ENCODE measurements around the gene NSUN6. TPM values are rescaled to one million over a fixed set of nuclear protein-coding genes. Genes with fewer than 3 reads are reported as not detected.
"Not testable (repeated sequence)": the region's sequence is repeated elsewhere in the genome, so short reads cannot be mapped to it uniquely, and the experiment has no call there.

The NSUN6 gene
- total RNA-seq, 1 experiment from 2014 or later, result 29.0 TPM

DNA sequence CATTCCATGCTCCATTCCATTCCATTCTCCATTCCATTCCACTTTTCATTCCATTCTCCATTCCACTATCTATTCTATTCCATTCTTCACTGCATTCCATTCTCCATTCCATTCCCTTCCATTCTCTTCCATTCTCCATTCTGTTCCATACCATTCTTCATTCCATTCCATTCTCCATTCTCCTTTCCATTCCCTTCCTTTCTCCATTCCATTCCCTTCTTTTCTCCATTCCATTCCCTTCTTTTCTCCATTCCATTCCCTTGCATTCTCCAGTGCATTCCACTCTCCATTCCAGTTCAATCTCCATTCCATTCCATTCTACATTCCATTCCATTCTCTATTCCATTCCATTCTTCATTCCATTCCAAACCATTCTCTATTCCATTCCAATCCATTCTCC, 80.3 kb downstream of the NSUN6 start:
- Histone ChIP-seq H3K4me2 (ENCODE audit: low read depth, low read length, poor library complexity, severe bottlenecking) (no peak overlapping the region), H3K9me2 (replicated peaks; ENCODE audit: insufficient read depth, low read length) (no peaks in the 10 kb centered on the region), H2AFZ (ENCODE audit: low read length) (no peak overlapping the region), H3K27ac (ENCODE audit: low read length) (no peak overlapping the region), H3K4me1 (ENCODE audit: low read length) (no peaks in the 10 kb centered on the region), H3K79me2 (ENCODE audit: low read length) (no peaks in the 10 kb centered on the region), H3K9ac (ENCODE audit: low read length) (no peak overlapping the region), H3K27me3 (ENCODE audit: low read length) (no peaks in the 10 kb centered on the region), H4K20me1 (ENCODE audit: insufficient read depth, low read depth, low read length) (no peaks in the 10 kb centered on the region), H3K9me3 (ENCODE audit: low read length) (peaks cover 73% of the 10 kb centered on the region), H3K4me3 (ENCODE audit: low read length) (no peak overlapping the region), H3K36me3 (ENCODE audit: insufficient read depth, low read length) (0 out of 2 replicates have a peak, but pooled peaks cover 4% of the 10 kb centered on the region)
- no peak for DNase-seq

DNA sequence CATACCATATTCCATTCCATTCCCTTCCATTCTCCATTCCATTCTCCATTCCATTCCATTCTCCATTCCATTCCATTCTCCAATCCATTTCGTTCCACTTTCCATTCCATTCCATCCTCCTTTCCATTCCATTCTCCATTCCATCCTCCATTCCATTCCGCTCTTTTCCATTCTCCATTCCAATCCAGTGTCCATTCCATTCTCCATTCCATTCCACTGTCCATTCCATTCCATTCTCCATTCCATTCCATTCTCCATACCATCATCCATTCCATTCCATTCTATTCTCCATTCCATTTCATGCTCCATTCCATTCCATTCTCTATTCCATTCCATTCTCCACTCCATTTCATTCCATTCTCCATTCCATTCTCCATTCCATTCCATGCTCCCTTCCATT, 81.0 kb downstream of the NSUN6 start:
- not testable (repeated sequence) for H3K79me2 ChIP-seq (ENCODE audit: low read length); H4K20me1 ChIP-seq (ENCODE audit: insufficient read depth, low read depth, low read length); H3K27me3 ChIP-seq (ENCODE audit: low read length); H3K9ac ChIP-seq (ENCODE audit: low read length); H3K36me3 ChIP-seq (ENCODE audit: insufficient read depth, low read length); H3K4me3 ChIP-seq (ENCODE audit: low read length); H3K4me2 ChIP-seq (ENCODE audit: low read depth, low read length, poor library complexity, severe bottlenecking); H3K9me2 ChIP-seq (replicated peaks; ENCODE audit: insufficient read depth, low read length); DNase-seq; H2AFZ ChIP-seq (ENCODE audit: low read length); H3K27ac ChIP-seq (ENCODE audit: low read length); H3K4me1 ChIP-seq (ENCODE audit: low read length)
- peaks cover 79% of the 10 kb centered on the region for H3K9me3 ChIP-seq (ENCODE audit: low read length)

DNA sequence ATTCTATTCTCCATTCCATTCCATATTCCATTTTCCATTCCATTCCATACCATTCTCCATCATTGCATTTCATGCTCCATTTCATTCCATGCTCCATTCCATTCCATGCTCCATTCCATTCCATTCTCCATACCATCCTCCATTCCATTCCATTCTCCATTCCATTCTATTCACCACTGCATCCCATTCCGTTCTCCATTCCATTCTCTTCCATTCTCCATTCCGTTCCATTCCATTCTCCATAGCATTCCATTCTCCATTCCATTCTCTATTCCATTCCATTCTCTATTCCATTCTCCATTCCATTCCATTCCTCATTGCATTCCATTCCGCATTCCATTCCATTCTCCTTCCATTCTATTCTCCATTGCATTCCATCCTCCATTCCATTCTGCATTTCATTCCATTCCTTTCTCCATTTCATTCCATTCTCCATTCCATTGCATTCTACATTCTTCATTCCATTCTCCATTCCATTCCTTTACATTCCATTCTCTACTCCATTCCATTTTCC, 84.0 kb downstream of the NSUN6 start:
- H2AFZ ChIP-seq (ENCODE audit: low read length), result no peak overlapping the region
- no peaks in the 10 kb centered on the region for H3K4me1 ChIP-seq (ENCODE audit: low read length)
- no peak overlapping the region for H3K9ac ChIP-seq (ENCODE audit: low read length)
- H3K9me2 ChIP-seq (replicated peaks; ENCODE audit: insufficient read depth, low read length), result no peaks in the 10 kb centered on the region
- H3K4me3 ChIP-seq (ENCODE audit: low read length), result no peak overlapping the region
- peaks cover 88% of the 10 kb centered on the region for H3K9me3 ChIP-seq (ENCODE audit: low read length)
- H3K27me3 ChIP-seq (ENCODE audit: low read length), result no peaks in the 10 kb centered on the region
- no peaks in the 10 kb centered on the region for H4K20me1 ChIP-seq (ENCODE audit: insufficient read depth, low read depth, low read length)
- H3K79me2 ChIP-seq (ENCODE audit: low read length), result no peaks in the 10 kb centered on the region
- H3K4me2 ChIP-seq (ENCODE audit: low read depth, low read length, poor library complexity, severe bottlenecking), result no peak overlapping the region
- DNase-seq, result no peak
- H3K27ac ChIP-seq (ENCODE audit: low read length), result no peak overlapping the region
- H3K36me3 ChIP-seq (ENCODE audit: insufficient read depth, low read length), result no peaks in the 10 kb centered on the region

DNA sequence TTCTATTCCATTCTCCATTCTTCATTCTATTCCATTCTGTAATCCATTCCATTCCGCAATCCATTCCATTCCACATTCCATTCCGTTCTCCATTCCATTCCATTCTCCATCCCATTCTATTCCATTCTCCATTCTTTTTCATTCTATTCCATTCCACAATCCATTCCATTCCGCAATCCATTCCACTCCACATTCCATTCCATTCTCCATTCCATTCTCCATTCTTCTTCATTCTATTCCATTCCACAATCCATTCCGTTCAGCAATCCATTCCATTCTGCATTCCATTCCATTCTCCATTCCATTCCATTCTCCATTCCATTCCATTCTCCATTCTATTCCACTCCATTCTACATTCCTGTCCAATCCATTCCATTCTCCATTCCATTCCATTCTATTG, 85.2 kb downstream of the NSUN6 start:
- H3K27me3 ChIP-seq (ENCODE audit: low read length), result no peaks in the 10 kb centered on the region
- DNase-seq, result no peak
- H3K79me2 ChIP-seq (ENCODE audit: low read length), result no peaks in the 10 kb centered on the region
- H4K20me1 ChIP-seq (ENCODE audit: insufficient read depth, low read depth, low read length), result no peaks in the 10 kb centered on the region
- H3K36me3 ChIP-seq (ENCODE audit: insufficient read depth, low read length), result no peaks in the 10 kb centered on the region
- no peak overlapping the region for H3K9ac ChIP-seq (ENCODE audit: low read length)
- no peak overlapping the region for H3K27ac ChIP-seq (ENCODE audit: low read length)
- H3K9me3 ChIP-seq (ENCODE audit: low read length), result peaks cover 82% of the 10 kb centered on the region
- no peaks in the 10 kb centered on the region for H3K4me1 ChIP-seq (ENCODE audit: low read length)
- no peaks in the 10 kb centered on the region for H3K9me2 ChIP-seq (replicated peaks; ENCODE audit: insufficient read depth, low read length)
- no peak overlapping the region for H3K4me2 ChIP-seq (ENCODE audit: low read depth, low read length, poor library complexity, severe bottlenecking)
- no peak overlapping the region for H2AFZ ChIP-seq (ENCODE audit: low read length)
- no peak overlapping the region for H3K4me3 ChIP-seq (ENCODE audit: low read length)

DNA sequence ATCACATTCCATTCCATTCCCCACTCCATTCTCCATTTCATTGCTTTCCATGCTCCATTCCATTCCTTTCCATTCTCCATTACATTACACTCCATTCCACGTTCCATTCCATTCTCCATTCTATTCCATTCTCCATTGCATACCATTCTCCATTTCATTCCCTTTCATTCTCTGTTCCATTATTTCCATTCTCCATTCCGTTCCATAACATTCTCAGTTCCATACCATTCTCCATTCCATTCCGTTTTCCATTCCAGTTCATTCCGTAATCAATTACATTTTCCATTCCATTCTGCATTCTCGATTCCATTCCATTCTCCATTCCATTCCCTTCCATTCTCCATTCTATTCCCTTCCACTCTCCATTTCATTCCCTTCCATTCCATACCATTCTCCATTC, 86.4 kb downstream of the NSUN6 start:
- no peaks in the 10 kb centered on the region for H3K79me2 ChIP-seq (ENCODE audit: low read length)
- no peaks in the 10 kb centered on the region for H3K27me3 ChIP-seq (ENCODE audit: low read length)
- no peaks in the 10 kb centered on the region for H4K20me1 ChIP-seq (ENCODE audit: insufficient read depth, low read depth, low read length)
- no peak overlapping the region for H3K4me3 ChIP-seq (ENCODE audit: low read length)
- no peaks in the 10 kb centered on the region for H3K4me1 ChIP-seq (ENCODE audit: low read length)
- H3K36me3 ChIP-seq (ENCODE audit: insufficient read depth, low read length), result no peaks in the 10 kb centered on the region
- H3K27ac ChIP-seq (ENCODE audit: low read length), result no peak overlapping the region
- H3K9me3 ChIP-seq (ENCODE audit: low read length), result peaks cover 73% of the 10 kb centered on the region
- DNase-seq, result no peak
- H3K9me2 ChIP-seq (replicated peaks; ENCODE audit: insufficient read depth, low read length), result no peaks in the 10 kb centered on the region
- no peak overlapping the region for H3K4me2 ChIP-seq (ENCODE audit: low read depth, low read length, poor library complexity, severe bottlenecking)
- H3K9ac ChIP-seq (ENCODE audit: low read length), result no peak overlapping the region
- H2AFZ ChIP-seq (ENCODE audit: low read length), result no peak overlapping the region

DNA sequence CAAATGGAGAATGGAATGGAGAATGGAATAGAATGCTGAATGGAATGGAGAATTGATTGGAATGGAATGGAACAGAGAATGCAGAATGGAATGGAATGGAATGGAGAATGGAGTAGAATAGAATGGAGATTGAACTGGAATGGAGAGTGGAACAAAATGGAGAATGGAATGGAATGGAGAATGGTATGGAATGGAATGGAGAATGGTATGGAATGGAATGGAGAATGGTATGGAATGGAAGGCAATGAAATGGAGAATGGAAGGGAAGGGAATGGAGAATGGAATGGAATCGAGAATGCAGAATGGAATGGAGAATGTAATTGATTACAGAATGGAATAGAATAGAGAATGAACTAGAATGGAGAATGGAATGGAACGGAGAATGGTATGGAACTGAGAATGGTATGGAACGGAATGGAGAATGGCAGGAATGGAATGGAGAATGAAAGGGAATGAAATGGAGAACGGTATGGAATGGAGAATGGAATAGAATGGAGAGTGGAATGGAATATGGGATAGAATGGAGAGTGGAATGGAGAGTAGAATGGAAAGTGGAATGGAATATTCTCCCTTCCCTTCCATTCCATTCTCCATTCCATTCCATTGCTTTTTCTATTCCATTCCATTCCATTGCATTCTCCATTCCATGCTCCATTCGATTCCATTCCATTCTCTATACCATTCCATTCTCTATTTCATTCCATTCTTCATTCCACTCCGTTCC, 88.2 kb downstream of the NSUN6 start:
- no peak overlapping the region for H2AFZ ChIP-seq (ENCODE audit: low read length)
- H3K9me2 ChIP-seq (replicated peaks; ENCODE audit: insufficient read depth, low read length), result no peaks in the 10 kb centered on the region
- no peaks in the 10 kb centered on the region for H3K36me3 ChIP-seq (ENCODE audit: insufficient read depth, low read length)
- H3K4me2 ChIP-seq (ENCODE audit: low read depth, low read length, poor library complexity, severe bottlenecking), result no peak overlapping the region
- H3K27me3 ChIP-seq (ENCODE audit: low read length), result no peaks in the 10 kb centered on the region
- peaks cover 71% of the 10 kb centered on the region for H3K9me3 ChIP-seq (ENCODE audit: low read length)
- H3K27ac ChIP-seq (ENCODE audit: low read length), result no peak overlapping the region
- H3K79me2 ChIP-seq (ENCODE audit: low read length), result no peaks in the 10 kb centered on the region
- DNase-seq, result peak; percentile 10
- no peak overlapping the region for H3K9ac ChIP-seq (ENCODE audit: low read length)
- H3K4me1 ChIP-seq (ENCODE audit: low read length), result no peaks in the 10 kb centered on the region
- H4K20me1 ChIP-seq (ENCODE audit: insufficient read depth, low read depth, low read length), result no peaks in the 10 kb centered on the region
- H3K4me3 ChIP-seq (ENCODE audit: low read length), result no peak overlapping the region

DNA sequence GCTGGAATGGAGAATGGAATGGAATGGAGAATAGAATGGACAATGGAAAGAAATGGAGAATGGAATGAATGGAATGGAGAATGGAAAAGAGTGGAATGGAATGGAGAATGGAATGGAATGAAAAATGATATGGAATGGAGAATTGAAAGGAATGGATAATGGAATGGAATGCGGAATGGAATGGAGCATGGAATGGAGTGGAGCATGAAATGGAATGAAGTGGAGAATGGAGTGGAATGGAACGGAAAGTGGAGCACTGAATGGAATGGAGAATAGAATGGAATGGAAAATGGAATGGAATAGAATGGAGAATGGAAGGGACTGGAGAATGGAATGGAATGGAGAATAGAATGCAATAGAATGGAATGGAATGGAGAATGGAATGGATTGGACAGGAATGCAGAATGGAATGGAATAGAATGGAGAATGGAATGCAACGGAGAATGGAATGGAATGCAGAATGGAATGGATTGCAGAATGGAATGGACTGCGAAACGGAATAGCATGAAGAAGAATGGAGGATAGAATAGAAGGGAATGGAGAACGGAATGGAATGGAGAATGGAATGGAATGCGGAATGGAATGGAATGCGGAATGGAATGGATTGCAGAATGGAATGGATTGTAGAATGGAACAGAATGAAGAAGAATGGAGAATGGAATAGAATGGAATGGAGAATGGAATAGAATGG, 89.4 kb downstream of the NSUN6 start:
- no peaks in the 10 kb centered on the region for H4K20me1 ChIP-seq (ENCODE audit: insufficient read depth, low read depth, low read length)
- no peak overlapping the region for H3K27ac ChIP-seq (ENCODE audit: low read length)
- H3K9me2 ChIP-seq (replicated peaks; ENCODE audit: insufficient read depth, low read length), result no peaks in the 10 kb centered on the region
- no peak overlapping the region for H3K4me2 ChIP-seq (ENCODE audit: low read depth, low read length, poor library complexity, severe bottlenecking)
- no peak overlapping the region for H2AFZ ChIP-seq (ENCODE audit: low read length)
- no peak for DNase-seq
- no peaks in the 10 kb centered on the region for H3K79me2 ChIP-seq (ENCODE audit: low read length)
- no peaks in the 10 kb centered on the region for H3K27me3 ChIP-seq (ENCODE audit: low read length)
- no peaks in the 10 kb centered on the region for H3K4me1 ChIP-seq (ENCODE audit: low read length)
- peaks cover 67% of the 10 kb centered on the region for H3K9me3 ChIP-seq (ENCODE audit: low read length)
- no peak overlapping the region for H3K9ac ChIP-seq (ENCODE audit: low read length)
- H3K36me3 ChIP-seq (ENCODE audit: insufficient read depth, low read length), result peaks cover 4% of the 10 kb centered on the region; the same call in 1 of the 2 replicates
- no peak overlapping the region for H3K4me3 ChIP-seq (ENCODE audit: low read length)

DNA sequence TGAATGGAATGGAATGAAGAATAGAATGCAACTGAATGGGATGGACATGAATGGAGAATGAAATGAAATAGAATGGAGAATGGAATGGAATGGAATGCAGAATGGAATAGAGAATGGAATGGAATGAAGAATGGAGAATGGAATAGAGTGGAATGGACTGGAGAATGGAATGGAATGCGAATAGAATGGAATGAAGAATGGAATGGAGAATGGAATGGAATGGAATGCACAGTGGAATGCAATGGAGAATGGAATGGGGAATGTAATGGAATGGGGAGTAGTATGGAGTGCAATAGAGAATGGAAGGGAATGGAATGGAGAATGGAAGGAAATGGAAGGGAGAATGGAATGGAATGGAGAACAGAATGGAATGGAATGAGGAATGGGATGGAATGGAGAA, 93.4 kb downstream of the NSUN6 start:
- no peaks in the 10 kb centered on the region for H3K27me3 ChIP-seq (ENCODE audit: low read length)
- H3K79me2 ChIP-seq (ENCODE audit: low read length), result no peaks in the 10 kb centered on the region
- H3K36me3 ChIP-seq (ENCODE audit: insufficient read depth, low read length), result peaks cover 24% of the 10 kb centered on the region; the same call in 1 of the 2 replicates
- H3K4me2 ChIP-seq (ENCODE audit: low read depth, low read length, poor library complexity, severe bottlenecking), result no peak overlapping the region
- H3K9ac ChIP-seq (ENCODE audit: low read length), result no peak overlapping the region
- H3K4me3 ChIP-seq (ENCODE audit: low read length), result no peak overlapping the region
- no peak overlapping the region for H3K27ac ChIP-seq (ENCODE audit: low read length)
- H3K4me1 ChIP-seq (ENCODE audit: low read length), result no peaks in the 10 kb centered on the region
- peaks cover 9% of the 10 kb centered on the region for H3K9me2 ChIP-seq (replicated peaks; ENCODE audit: insufficient read depth, low read length)
- peaks cover 53% of the 10 kb centered on the region for H3K9me3 ChIP-seq (ENCODE audit: low read length)
- no peak for DNase-seq
- no peaks in the 10 kb centered on the region for H4K20me1 ChIP-seq (ENCODE audit: insufficient read depth, low read depth, low read length)
- no peak overlapping the region for H2AFZ ChIP-seq (ENCODE audit: low read length)
